ENCODE data around the gene JPT1. TPM values are rescaled to one million over a fixed set of nuclear protein-coding genes. Genes with fewer than 3 reads are reported as not detected.
A peak's percentile ranks its signal among the peaks of the same experiment; 100 is the strongest.
"Not testable (repeated sequence)": the region's sequence is repeated elsewhere in the genome, so short reads cannot be mapped to it uniquely, and the experiment has no call there.

The JPT1 gene
- total RNA-seq, 1 experiment from 2014 or later = 342 TPM

DNA sequence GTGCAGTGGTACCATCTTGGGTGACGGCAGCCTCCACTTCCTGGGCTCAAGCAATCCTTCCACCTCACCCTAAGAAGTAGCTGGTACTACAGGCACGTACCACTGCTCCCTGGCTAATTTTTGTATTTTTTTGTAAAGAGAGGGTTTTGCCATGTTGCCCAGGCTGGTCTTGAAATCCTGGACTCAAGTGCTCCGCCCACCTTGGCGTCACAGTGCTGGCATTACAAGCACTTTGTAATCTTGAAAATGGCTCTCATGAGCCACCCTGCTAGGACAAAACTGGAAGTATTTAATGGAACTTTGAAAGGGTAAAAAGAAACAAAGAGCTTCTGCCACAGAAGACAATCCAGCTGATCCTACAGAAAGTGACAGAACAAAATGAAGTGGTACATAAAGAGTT is 19.2 kb upstream of the JPT1 start:
- POLR2A ChIA-PET = interaction anchor here (1.1 to 2.0 kb wide), 3 partner anchors 15 to 59 kb away, joined by 3 to 9 read pairs (median 7); partner anchors contain the start of gene JPT1
- intact Hi-C loops (cut with micrococcal nuclease) = no loop called here

GRCh38 chr17:75168998-75169397 is 14.7 kb upstream of the JPT1 start:
- TF ChIP-seq, protein P1, sequence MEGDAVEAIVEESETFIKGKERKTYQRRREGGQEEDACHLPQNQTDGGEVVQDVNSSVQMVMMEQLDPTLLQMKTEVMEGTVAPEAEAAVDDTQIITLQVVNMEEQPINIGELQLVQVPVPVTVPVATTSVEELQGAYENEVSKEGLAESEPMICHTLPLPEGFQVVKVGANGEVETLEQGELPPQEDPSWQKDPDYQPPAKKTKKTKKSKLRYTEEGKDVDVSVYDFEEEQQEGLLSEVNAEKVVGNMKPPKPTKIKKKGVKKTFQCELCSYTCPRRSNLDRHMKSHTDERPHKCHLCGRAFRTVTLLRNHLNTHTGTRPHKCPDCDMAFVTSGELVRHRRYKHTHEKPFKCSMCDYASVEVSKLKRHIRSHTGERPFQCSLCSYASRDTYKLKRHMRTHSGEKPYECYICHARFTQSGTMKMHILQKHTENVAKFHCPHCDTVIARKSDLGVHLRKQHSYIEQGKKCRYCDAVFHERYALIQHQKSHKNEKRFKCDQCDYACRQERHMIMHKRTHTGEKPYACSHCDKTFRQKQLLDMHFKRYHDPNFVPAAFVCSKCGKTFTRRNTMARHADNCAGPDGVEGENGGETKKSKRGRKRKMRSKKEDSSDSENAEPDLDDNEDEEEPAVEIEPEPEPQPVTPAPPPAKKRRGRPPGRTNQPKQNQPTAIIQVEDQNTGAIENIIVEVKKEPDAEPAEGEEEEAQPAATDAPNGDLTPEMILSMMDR (IDR thresholded peaks at IDR 0.05; ENCODE audit: unreplicated experiment) = no peak
- H3K36me3 Mint-ChIP-seq (ENCODE audit: insufficient read depth, unreplicated experiment) = peaks cover 91% of the 10 kb centered on the region
- H3K4me3 Mint-ChIP-seq (ENCODE audit: unreplicated experiment) = no peak overlapping the region
- no peaks in the 10 kb centered on the region for H3K4me1 Mint-ChIP-seq (ENCODE audit: insufficient read depth, unreplicated experiment)
- BruUV-seq (replicated peaks) = no TSS peak
- no peak overlapping the region for H3K27ac Mint-ChIP-seq (ENCODE audit: low read depth, unreplicated experiment)
- intact Hi-C loops (cut with micrococcal nuclease) = no loop called here
- no peak for DNase-seq (ENCODE audit: unreplicated experiment)
- no peaks in the 10 kb centered on the region for H3K9me3 Mint-ChIP-seq (ENCODE audit: unreplicated experiment)
- CTCF ChIA-PET = interaction anchor here (1.5 to 10.6 kb wide), 4 partner anchors 10 to 99 kb away, joined by 4 to 136 read pairs (median 14); partner anchors contain the start of genes ARMC7 and NT5C
- no peaks in the 10 kb centered on the region for H3K27me3 Mint-ChIP-seq (ENCODE audit: insufficient read depth, unreplicated experiment)
- POLR2A ChIA-PET = interaction anchor here (0.6 to 1.2 kb wide), 3 partner anchors 10 to 198 kb away, joined by 3 to 5 read pairs (median 4); no protein-coding TSS in a partner anchor

More for the DNA sequence above, 19.2 kb upstream of the JPT1 start:
- DNase-seq (ENCODE audit: unreplicated experiment) = no peak
- CTCF ChIA-PET = interaction anchor here (0.6 to 10.6 kb wide), 6 partner anchors 29 to 598 kb away, joined by 3 to 136 read pairs (median 3); partner anchors contain the start of genes ARMC7, OTOP2 and USH1G
- TSS peak; percentile 7 for BruUV-seq (replicated peaks)
- no peaks in the 10 kb centered on the region for H3K9me3 Mint-ChIP-seq (ENCODE audit: unreplicated experiment)
- peak overlapping the region; percentile 75 for H3K27ac Mint-ChIP-seq (ENCODE audit: low read depth, unreplicated experiment)
- H3K27me3 Mint-ChIP-seq (ENCODE audit: insufficient read depth, unreplicated experiment) = no peaks in the 10 kb centered on the region
- no peak overlapping the region for H3K4me3 Mint-ChIP-seq (ENCODE audit: unreplicated experiment)
- TF ChIP-seq, protein P1 (IDR thresholded peaks at IDR 0.05; ENCODE audit: unreplicated experiment) = no peak
- H3K36me3 Mint-ChIP-seq (ENCODE audit: insufficient read depth, unreplicated experiment) = peaks cover 91% of the 10 kb centered on the region
- no peaks in the 10 kb centered on the region for H3K4me1 Mint-ChIP-seq (ENCODE audit: insufficient read depth, unreplicated experiment)

DNA sequence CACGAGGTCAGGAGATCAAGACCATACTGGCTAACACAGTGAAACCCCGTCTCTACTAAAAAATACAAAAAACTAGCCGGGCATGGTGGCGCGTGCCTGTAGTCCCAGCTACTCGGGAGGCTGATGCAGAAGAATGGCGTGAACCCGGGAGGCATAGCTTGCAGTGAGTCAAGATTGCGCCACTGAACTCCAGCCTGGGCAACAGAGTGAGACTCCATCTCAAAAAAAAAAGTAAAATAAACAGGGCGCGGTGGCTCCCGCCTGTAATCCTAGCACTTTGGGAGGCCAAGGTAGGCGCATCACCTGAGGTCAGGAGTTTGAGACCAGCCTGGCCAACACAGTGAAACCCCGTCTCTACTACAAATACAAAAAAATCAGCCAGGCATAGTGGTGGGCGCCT is 10.3 kb upstream of the JPT1 start:
- H3K27me3 Mint-ChIP-seq (ENCODE audit: insufficient read depth, unreplicated experiment); H3K4me1 Mint-ChIP-seq (ENCODE audit: insufficient read depth, unreplicated experiment); H3K4me3 Mint-ChIP-seq (ENCODE audit: unreplicated experiment); intact Hi-C loops (cut with micrococcal nuclease); BruUV-seq (replicated peaks); H3K27ac Mint-ChIP-seq (ENCODE audit: low read depth, unreplicated experiment); DNase-seq (ENCODE audit: unreplicated experiment); H3K9me3 Mint-ChIP-seq (ENCODE audit: unreplicated experiment): not testable (repeated sequence)
- H3K36me3 Mint-ChIP-seq (ENCODE audit: insufficient read depth, unreplicated experiment) = peaks cover 62% of the 10 kb centered on the region
- ChIA-PET POLR2A (interaction anchor here (0.6 to 1.5 kb wide), 4 partner anchors 9 to 87 kb away, joined by 3 to 5 read pairs (median 4); partner anchors contain the start of gene JPT1), CTCF (interaction anchor here (0.6 to 1.2 kb wide), 6 partner anchors 10 to 203 kb away, joined by 3 to 5 read pairs (median 3); no protein-coding TSS in a partner anchor)

DNA sequence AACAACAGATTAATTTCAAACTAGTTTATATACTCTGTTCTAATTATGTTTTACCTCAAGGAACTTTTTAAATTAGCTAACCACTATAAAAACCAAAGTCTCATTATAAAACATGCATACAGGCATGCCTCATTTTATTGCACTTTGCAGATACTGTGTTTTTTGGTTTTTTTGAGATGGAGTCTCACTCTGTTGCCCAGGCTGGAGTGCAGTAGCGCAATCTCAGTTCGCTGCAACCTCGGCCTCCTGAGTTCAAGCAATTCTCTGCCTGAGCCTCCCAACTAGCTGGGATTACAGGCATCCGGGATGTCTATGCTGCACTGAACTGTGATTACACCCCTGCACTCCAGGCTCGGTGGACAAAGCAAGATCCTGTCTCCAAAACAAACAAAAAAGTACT is 8.8 kb upstream of the JPT1 start:
- BruUV-seq (replicated peaks) = no TSS peak
- no peak overlapping the region for H3K4me3 Mint-ChIP-seq (ENCODE audit: unreplicated experiment)
- H3K27ac Mint-ChIP-seq (ENCODE audit: low read depth, unreplicated experiment) = no peak overlapping the region
- ChIA-PET CTCF (interaction anchor here (0.6 to 2.0 kb wide), 4 partner anchors 9 to 103 kb away, joined by 3 to 9 read pairs (median 4); no protein-coding TSS in a partner anchor), POLR2A (interaction anchor here (0.8 to 1.5 kb wide), 4 partner anchors 8 to 99 kb away, joined by 4 to 5 read pairs (median 4); partner anchors contain the start of genes JPT1 and NUP85)
- H3K9me3 Mint-ChIP-seq (ENCODE audit: unreplicated experiment) = no peaks in the 10 kb centered on the region
- DNase-seq (ENCODE audit: unreplicated experiment) = no peak
- TF ChIP-seq, protein P1 (IDR thresholded peaks at IDR 0.05; ENCODE audit: unreplicated experiment) = no peak
- no peaks in the 10 kb centered on the region for H3K27me3 Mint-ChIP-seq (ENCODE audit: insufficient read depth, unreplicated experiment)
- H3K4me1 Mint-ChIP-seq (ENCODE audit: insufficient read depth, unreplicated experiment) = peaks cover 7% of the 10 kb centered on the region
- intact Hi-C loops (cut with micrococcal nuclease) = no loop called here
- peaks cover 51% of the 10 kb centered on the region for H3K36me3 Mint-ChIP-seq (ENCODE audit: insufficient read depth, unreplicated experiment)

Data from MCF 10A (cell line).